ENCODE data around the gene OR2A2.

OR2A2 gene, protein sequence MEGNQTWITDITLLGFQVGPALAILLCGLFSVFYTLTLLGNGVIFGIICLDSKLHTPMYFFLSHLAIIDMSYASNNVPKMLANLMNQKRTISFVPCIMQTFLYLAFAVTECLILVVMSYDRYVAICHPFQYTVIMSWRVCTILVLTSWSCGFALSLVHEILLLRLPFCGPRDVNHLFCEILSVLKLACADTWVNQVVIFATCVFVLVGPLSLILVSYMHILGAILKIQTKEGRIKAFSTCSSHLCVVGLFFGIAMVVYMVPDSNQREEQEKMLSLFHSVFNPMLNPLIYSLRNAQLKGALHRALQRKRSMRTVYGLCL

DNA sequence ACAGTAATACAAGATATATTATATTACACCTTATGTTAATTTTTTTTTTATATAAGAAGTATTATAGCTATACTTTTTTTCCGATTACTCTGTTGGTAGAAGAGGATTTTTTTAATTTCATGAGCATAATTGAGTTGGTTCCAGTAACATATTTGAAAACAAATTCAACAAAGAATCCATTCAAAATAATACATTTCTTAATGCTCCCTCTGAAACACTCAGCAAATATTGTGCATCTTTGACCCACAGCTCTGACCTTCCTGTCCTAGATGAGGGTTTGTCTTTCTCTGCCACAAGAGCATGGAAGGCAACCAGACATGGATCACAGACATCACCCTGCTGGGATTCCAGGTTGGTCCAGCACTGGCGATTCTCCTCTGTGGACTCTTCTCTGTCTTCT lies at the start of gene OR2A2:
Gene OR2A2 (plus strand): TSS at position 301 of the 400 bp plus-strand sequence. CDS start 0 bp downstream, at position 301.
- no peaks in the 10 kb centered on the region for H3K4me1 ChIP-seq (ENCODE audit: control insufficient read depth, insufficient read depth, low read length)
- no peaks in the 10 kb centered on the region for H3K36me3 ChIP-seq (ENCODE audit: control insufficient read depth, insufficient read depth, low read length)
- H3K27me3 ChIP-seq (ENCODE audit: control insufficient read depth, insufficient read depth, low read length) = no peaks in the 10 kb centered on the region
- no peaks in the 10 kb centered on the region for H3K9me3 ChIP-seq (ENCODE audit: control insufficient read depth, insufficient read depth, low read length)
- no peak within 1 kb of the TSS for H3K9ac ChIP-seq (ENCODE audit: low read depth, low read length)
- H3K4me3 ChIP-seq (ENCODE audit: low read depth, low read length) = no peak within 1 kb of the TSS

- Histone ChIP-seq H3K4me1 (ENCODE audit: control insufficient read depth, insufficient read depth, low read length) (no peaks in the 10 kb centered on the region), H3K9ac (ENCODE audit: low read depth, low read length) (no peak overlapping the region), H3K9me3 (ENCODE audit: control insufficient read depth, insufficient read depth, low read length) (no peaks in the 10 kb centered on the region), H3K27me3 (ENCODE audit: control insufficient read depth, insufficient read depth, low read length) (no peaks in the 10 kb centered on the region), H3K36me3 (ENCODE audit: control insufficient read depth, insufficient read depth, low read length) (no peaks in the 10 kb centered on the region), H3K4me3 (ENCODE audit: low read depth, low read length) (no peak overlapping the region)
Measured at GRCh38 chr7:144063710-144064109, 45.7 kb upstream of the OR2A2 start.

- no peaks in the 10 kb centered on the region for H3K4me1 ChIP-seq (ENCODE audit: control insufficient read depth, insufficient read depth, low read length)
- no peaks in the 10 kb centered on the region for H3K9me3 ChIP-seq (ENCODE audit: control insufficient read depth, insufficient read depth, low read length)
- no peak within 1 kb of the TSS for H3K9ac ChIP-seq (ENCODE audit: low read depth, low read length)
- H3K4me3 ChIP-seq (ENCODE audit: low read depth, low read length) = no peak within 1 kb of the TSS
- no peaks in the 10 kb centered on the region for H3K36me3 ChIP-seq (ENCODE audit: control insufficient read depth, insufficient read depth, low read length)
- H3K27me3 ChIP-seq (ENCODE audit: control insufficient read depth, insufficient read depth, low read length) = no peaks in the 10 kb centered on the region
Measured at GRCh38 chr7:144069511-144069910, 39.9 kb upstream of the OR2A2 start, which contains the start of gene OR2A25. OR2A25 (plus strand) TSS chr7:144069811; CDS start chr7:144074220, 4,409 bp downstream.

DNA sequence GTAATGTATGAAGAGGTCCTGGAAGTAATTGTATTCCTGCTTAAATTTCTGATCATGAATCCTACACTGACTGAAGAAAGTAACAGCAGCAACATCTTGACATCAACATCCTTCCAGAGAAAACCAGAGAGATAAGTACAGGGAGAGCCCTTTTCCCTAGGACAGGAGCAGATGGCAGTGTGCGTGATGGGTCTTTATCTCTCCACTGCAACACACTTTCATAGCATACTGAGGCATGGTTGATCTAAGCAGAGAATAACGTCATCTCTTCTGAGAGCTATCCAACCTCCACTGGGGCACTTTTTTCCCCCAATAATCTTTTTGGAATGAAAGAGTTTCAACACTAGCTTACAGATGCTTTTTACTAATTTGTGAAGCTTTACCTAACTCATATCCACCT lies 39.4 kb upstream of the OR2A2 start:
- H3K4me3 ChIP-seq (ENCODE audit: low read depth, low read length) = no peak overlapping the region

DNA sequence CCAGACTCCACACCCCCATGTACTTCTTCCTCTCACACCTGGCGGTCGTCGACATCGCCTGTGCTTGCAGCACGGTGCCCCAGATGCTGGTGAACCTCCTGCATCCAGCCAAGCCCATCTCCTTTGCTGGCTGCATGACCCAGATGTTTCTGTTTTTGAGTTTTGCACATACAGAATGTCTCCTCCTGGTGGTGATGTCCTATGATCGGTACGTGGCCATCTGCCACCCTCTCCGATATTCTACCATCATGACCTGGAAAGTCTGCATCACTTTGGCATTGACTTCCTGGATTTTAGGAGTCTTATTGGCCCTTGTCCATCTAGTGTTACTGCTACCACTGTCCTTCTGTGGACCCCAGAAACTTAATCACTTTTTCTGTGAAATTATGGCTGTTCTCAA lies 35.0 kb upstream of the OR2A2 start:
- H3K36me3 ChIP-seq (ENCODE audit: control insufficient read depth, insufficient read depth, low read length) = no peaks in the 10 kb centered on the region

More for the DNA sequence above, 39.4 kb upstream of the OR2A2 start:
- Histone ChIP-seq H3K9ac (ENCODE audit: low read depth, low read length) (no peak overlapping the region), H3K4me1 (ENCODE audit: control insufficient read depth, insufficient read depth, low read length) (no peaks in the 10 kb centered on the region), H3K27me3 (ENCODE audit: control insufficient read depth, insufficient read depth, low read length) (no peaks in the 10 kb centered on the region), H3K36me3 (ENCODE audit: control insufficient read depth, insufficient read depth, low read length) (no peaks in the 10 kb centered on the region), H3K9me3 (ENCODE audit: control insufficient read depth, insufficient read depth, low read length) (no peaks in the 10 kb centered on the region)

DNA sequence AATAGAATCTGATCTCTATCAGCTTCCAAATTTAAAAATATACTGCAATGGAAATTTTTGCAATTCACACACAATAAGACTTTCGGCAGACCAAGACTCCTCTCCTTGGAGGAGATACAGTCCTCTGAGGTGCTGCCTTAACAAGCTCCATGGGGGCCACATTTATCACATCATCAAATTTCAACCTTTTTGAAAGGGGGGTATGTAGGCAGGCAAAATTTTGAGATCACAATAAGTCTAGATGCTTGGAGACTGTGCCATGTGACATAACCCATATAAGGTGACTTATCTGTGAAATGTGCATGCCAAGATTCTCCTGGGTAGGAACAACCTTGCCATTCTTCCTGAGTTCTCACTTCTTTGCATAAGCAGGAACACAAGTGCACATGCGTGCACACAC lies 23.4 kb upstream of the OR2A2 start, which contains the start of gene OR2A12:
Gene OR2A12 (plus strand): TSS at position 301 of the 400 bp plus-strand sequence. CDS start 8,830 bp downstream, outside the sequence.
- Histone ChIP-seq H3K4me3 (ENCODE audit: low read depth, low read length) (no peak within 1 kb of the TSS), H3K9ac (ENCODE audit: low read depth, low read length) (no peak within 1 kb of the TSS), H3K4me1 (ENCODE audit: control insufficient read depth, insufficient read depth, low read length) (no peaks in the 10 kb centered on the region), H3K36me3 (ENCODE audit: control insufficient read depth, insufficient read depth, low read length) (no peaks in the 10 kb centered on the region), H3K27me3 (ENCODE audit: control insufficient read depth, insufficient read depth, low read length) (no peaks in the 10 kb centered on the region), H3K9me3 (ENCODE audit: control insufficient read depth, insufficient read depth, low read length) (no peaks in the 10 kb centered on the region)

More for the DNA sequence above, 35.0 kb upstream of the OR2A2 start:
- Histone ChIP-seq H3K4me3 (ENCODE audit: low read depth, low read length) (no peak overlapping the region), H3K9me3 (ENCODE audit: control insufficient read depth, insufficient read depth, low read length) (no peaks in the 10 kb centered on the region), H3K27me3 (ENCODE audit: control insufficient read depth, insufficient read depth, low read length) (no peaks in the 10 kb centered on the region), H3K9ac (ENCODE audit: low read depth, low read length) (no peak overlapping the region), H3K4me1 (ENCODE audit: control insufficient read depth, insufficient read depth, low read length) (no peaks in the 10 kb centered on the region)

GRCh38 chr7:144086730-144087129 lies 22.7 kb upstream of the OR2A2 start:
- no peaks in the 10 kb centered on the region for H3K27me3 ChIP-seq (ENCODE audit: control insufficient read depth, insufficient read depth, low read length)
- no peaks in the 10 kb centered on the region for H3K4me1 ChIP-seq (ENCODE audit: control insufficient read depth, insufficient read depth, low read length)
- no peak overlapping the region for H3K9ac ChIP-seq (ENCODE audit: low read depth, low read length)
- no peak overlapping the region for H3K4me3 ChIP-seq (ENCODE audit: low read depth, low read length)
- H3K9me3 ChIP-seq (ENCODE audit: control insufficient read depth, insufficient read depth, low read length) = no peaks in the 10 kb centered on the region
- no peaks in the 10 kb centered on the region for H3K36me3 ChIP-seq (ENCODE audit: control insufficient read depth, insufficient read depth, low read length)

DNA sequence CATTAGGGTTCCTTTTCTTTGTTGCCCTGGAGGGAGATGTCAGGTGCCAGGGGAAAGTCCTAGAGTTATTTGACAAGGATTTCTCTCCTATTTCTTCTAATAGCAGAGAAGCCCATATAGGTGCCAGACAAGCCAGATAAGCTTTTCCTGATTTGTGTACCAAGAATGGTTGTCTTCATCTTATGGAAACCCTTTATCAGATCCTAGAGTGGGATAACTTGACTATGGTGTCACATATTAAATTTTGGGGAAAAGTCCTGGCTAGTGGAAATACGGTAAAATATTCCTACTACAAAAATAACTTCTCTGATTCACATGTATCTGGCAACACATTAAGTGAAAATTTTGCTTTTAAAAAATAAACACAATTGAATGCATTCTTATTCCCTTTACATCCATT lies 22.2 kb upstream of the OR2A2 start:
- H3K4me1 ChIP-seq (ENCODE audit: control insufficient read depth, insufficient read depth, low read length) = no peaks in the 10 kb centered on the region
- no peaks in the 10 kb centered on the region for H3K27me3 ChIP-seq (ENCODE audit: control insufficient read depth, insufficient read depth, low read length)
- H3K9me3 ChIP-seq (ENCODE audit: control insufficient read depth, insufficient read depth, low read length) = no peaks in the 10 kb centered on the region
- no peak overlapping the region for H3K9ac ChIP-seq (ENCODE audit: low read depth, low read length)
- H3K4me3 ChIP-seq (ENCODE audit: low read depth, low read length) = no peak overlapping the region
- H3K36me3 ChIP-seq (ENCODE audit: control insufficient read depth, insufficient read depth, low read length) = no peaks in the 10 kb centered on the region

DNA sequence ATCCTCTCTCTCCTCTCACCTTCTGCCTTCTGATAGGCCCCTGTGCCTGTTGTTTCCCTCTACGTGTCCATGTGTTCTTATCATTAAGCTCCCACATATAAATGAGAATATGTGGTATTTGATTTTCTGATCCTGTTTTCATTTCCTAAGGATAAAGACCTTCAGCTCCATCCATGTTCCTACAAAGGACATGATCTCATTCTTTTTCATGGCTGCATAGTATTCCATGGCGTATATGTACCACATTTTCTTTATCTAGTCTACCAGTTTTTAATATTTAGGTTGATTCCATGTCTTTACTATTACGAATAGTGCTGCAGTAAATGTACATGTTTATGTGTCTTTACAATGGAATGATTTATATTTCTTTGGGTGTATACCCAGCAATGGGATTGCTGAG lies 18.7 kb upstream of the OR2A2 start:
- H3K9me3 ChIP-seq (ENCODE audit: control insufficient read depth, insufficient read depth, low read length) = no peaks in the 10 kb centered on the region
- no peaks in the 10 kb centered on the region for H3K27me3 ChIP-seq (ENCODE audit: control insufficient read depth, insufficient read depth, low read length)
- no peaks in the 10 kb centered on the region for H3K36me3 ChIP-seq (ENCODE audit: control insufficient read depth, insufficient read depth, low read length)
- no peak overlapping the region for H3K4me3 ChIP-seq (ENCODE audit: low read depth, low read length)
- H3K9ac ChIP-seq (ENCODE audit: low read depth, low read length) = no peak overlapping the region
- H3K4me1 ChIP-seq (ENCODE audit: control insufficient read depth, insufficient read depth, low read length) = no peaks in the 10 kb centered on the region

GRCh38 chr7:144098776-144099175 lies 10.6 kb upstream of the OR2A2 start:
- H3K4me1 ChIP-seq (ENCODE audit: control insufficient read depth, insufficient read depth, low read length) = no peaks in the 10 kb centered on the region
- H3K9me3 ChIP-seq (ENCODE audit: control insufficient read depth, insufficient read depth, low read length) = no peaks in the 10 kb centered on the region
- H3K9ac ChIP-seq (ENCODE audit: low read depth, low read length) = no peak overlapping the region
- no peaks in the 10 kb centered on the region for H3K27me3 ChIP-seq (ENCODE audit: control insufficient read depth, insufficient read depth, low read length)
- H3K36me3 ChIP-seq (ENCODE audit: control insufficient read depth, insufficient read depth, low read length) = no peaks in the 10 kb centered on the region
- no peak overlapping the region for H3K4me3 ChIP-seq (ENCODE audit: low read depth, low read length)

- Histone ChIP-seq H3K9ac (ENCODE audit: low read depth, low read length) (no peak overlapping the region), H3K27me3 (ENCODE audit: control insufficient read depth, insufficient read depth, low read length) (no peaks in the 10 kb centered on the region), H3K36me3 (ENCODE audit: control insufficient read depth, insufficient read depth, low read length) (no peaks in the 10 kb centered on the region), H3K4me1 (ENCODE audit: control insufficient read depth, insufficient read depth, low read length) (no peaks in the 10 kb centered on the region), H3K9me3 (ENCODE audit: control insufficient read depth, insufficient read depth, low read length) (no peaks in the 10 kb centered on the region), H3K4me3 (ENCODE audit: low read depth, low read length) (no peak overlapping the region)
Measured at GRCh38 chr7:144100607-144101006, 8.8 kb upstream of the OR2A2 start.

DNA sequence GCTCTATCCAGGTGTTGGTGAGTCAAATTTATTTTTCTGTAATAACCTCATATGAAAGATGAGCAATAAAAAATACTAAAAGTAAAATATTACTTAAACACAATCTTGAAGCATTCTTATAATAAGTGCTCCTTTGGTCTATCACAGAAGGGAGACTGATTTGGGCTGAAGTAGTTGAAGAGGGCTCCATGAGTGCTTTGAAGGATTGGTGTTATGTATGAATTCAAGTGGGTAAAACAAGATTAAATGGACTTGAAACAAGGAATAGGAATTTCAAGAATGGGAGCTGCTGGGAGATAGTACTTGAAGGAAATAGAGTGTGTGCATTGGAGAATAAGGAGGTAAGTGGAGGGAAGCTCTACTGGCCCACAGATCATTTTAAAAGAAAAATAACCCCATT lies 7.3 kb upstream of the OR2A2 start:
- Histone ChIP-seq H3K9me3 (ENCODE audit: control insufficient read depth, insufficient read depth, low read length) (no peaks in the 10 kb centered on the region), H3K4me3 (ENCODE audit: low read depth, low read length) (no peak overlapping the region), H3K9ac (ENCODE audit: low read depth, low read length) (no peak overlapping the region), H3K27me3 (ENCODE audit: control insufficient read depth, insufficient read depth, low read length) (no peaks in the 10 kb centered on the region), H3K4me1 (ENCODE audit: control insufficient read depth, insufficient read depth, low read length) (no peaks in the 10 kb centered on the region), H3K36me3 (ENCODE audit: control insufficient read depth, insufficient read depth, low read length) (no peaks in the 10 kb centered on the region)

Measured in iPS-15b (cell line).